Fibroblast of pulmonary artery (primary cell): ENCODE data around the gene PRR3.
A peak's percentile ranks its signal among the peaks of the same experiment; 100 is the strongest.

Experiments used
- DNase-seq: peaks from one replicate; pipeline ENCODE4 v3.0.0-alpha.2; 2010; ENCODE audit warnings: low read depth
- H3K4me3 ChIP-seq: replicated peaks from 2 replicates; pipeline ENCODE4 v1.5.1; 2011; ENCODE audit warnings: low read depth, mild to moderate bottlenecking, control low read depth, low read length, moderate library complexity
- TF ChIP-seq, protein P1 (sequence below): IDR thresholded peaks from 2 replicates; pipeline ENCODE4 v1.5.1; 2011; ENCODE audit warnings: mild to moderate bottlenecking, control low read depth, low read length, inconsistent platforms; ENCODE audit errors: missing control alignments

The PRR3 gene

DNA sequence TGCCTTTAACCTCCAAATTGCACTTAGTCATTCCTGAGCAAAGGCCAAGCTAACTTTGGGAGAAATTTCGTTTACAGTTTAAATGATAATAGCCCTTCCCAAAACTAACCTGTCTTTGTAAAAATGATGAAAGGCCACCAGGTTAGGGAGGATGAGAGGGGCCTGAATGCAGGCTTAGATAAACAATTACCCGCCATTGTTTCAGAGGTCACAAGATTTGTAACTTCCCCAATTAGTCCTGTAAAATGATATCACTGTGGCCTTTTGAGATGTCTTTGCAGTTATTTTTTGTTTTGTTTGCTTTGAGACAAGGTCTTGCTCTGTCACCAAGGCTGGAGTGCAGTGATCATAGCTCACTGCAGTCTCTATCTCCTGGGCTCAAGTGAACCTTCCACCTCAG is 27.1 kb upstream of the PRR3 start:
- DNase-seq: no peak
- no peak overlapping the region for H3K4me3 ChIP-seq
- TF ChIP-seq, protein P1, sequence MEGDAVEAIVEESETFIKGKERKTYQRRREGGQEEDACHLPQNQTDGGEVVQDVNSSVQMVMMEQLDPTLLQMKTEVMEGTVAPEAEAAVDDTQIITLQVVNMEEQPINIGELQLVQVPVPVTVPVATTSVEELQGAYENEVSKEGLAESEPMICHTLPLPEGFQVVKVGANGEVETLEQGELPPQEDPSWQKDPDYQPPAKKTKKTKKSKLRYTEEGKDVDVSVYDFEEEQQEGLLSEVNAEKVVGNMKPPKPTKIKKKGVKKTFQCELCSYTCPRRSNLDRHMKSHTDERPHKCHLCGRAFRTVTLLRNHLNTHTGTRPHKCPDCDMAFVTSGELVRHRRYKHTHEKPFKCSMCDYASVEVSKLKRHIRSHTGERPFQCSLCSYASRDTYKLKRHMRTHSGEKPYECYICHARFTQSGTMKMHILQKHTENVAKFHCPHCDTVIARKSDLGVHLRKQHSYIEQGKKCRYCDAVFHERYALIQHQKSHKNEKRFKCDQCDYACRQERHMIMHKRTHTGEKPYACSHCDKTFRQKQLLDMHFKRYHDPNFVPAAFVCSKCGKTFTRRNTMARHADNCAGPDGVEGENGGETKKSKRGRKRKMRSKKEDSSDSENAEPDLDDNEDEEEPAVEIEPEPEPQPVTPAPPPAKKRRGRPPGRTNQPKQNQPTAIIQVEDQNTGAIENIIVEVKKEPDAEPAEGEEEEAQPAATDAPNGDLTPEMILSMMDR: no peak

DNA sequence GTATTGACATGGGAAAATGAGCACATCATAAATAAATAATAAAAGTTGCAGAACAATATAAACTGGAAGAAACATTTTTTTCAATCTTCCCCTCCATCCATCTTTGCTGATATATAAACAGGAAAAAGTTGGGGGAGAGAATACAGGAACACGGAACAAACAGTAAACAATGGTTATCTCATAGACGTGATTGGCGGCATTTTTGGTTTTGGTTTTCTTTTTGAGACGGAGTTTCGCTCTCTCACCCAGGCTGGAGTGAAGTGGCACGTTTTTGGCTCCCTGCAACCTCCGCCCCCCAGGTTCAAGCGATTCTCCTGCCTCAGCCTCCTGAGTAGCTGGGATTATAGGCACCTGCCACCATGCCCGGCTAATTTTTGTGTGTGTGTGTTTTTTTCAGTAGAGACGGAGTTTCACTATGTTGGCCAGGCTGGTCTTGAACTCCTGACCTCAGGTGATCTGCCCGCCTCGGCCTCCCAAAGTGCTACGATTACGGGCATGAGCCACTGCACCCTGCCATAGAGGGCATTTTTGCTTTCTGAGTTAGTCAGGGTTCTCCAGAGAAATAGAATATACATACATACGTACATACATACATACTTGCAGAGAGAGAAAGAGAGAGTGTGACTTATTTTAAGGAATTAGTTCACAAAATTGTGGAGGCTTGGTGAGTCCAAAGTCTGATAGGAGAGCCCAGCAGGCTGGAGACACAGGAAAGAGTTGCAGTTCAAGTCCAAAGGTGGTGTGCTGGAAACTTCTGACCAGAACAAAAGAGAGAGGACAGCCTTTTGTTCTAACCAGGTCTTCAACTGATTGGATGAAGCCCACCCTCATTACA is 23.4 kb upstream of the PRR3 start:
- DNase-seq: no peak
- H3K4me3 ChIP-seq: no peak overlapping the region
- TF ChIP-seq, protein P1: no peak

DNA sequence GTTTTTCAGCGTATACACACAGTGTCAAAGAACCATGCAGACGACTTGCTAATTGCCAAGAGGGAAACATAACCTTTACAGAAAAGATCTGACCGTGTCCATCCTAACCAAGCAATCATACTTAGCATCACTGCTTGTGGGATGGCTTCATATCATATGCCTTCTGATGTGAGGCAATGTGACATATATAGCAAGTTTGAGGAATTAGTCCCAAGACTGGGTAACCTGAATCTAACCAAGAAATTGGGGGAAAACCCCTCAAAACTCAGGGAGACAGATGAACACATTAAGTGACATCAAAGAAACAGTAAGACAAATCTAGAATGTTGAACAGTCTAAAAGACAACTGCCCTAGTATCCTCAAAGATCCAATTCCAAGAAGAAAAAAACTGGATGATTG is 19.2 kb upstream of the PRR3 start:
- TF ChIP-seq, protein P1: no peak
- H3K4me3 ChIP-seq: no peak overlapping the region
- no peak for DNase-seq

DNA sequence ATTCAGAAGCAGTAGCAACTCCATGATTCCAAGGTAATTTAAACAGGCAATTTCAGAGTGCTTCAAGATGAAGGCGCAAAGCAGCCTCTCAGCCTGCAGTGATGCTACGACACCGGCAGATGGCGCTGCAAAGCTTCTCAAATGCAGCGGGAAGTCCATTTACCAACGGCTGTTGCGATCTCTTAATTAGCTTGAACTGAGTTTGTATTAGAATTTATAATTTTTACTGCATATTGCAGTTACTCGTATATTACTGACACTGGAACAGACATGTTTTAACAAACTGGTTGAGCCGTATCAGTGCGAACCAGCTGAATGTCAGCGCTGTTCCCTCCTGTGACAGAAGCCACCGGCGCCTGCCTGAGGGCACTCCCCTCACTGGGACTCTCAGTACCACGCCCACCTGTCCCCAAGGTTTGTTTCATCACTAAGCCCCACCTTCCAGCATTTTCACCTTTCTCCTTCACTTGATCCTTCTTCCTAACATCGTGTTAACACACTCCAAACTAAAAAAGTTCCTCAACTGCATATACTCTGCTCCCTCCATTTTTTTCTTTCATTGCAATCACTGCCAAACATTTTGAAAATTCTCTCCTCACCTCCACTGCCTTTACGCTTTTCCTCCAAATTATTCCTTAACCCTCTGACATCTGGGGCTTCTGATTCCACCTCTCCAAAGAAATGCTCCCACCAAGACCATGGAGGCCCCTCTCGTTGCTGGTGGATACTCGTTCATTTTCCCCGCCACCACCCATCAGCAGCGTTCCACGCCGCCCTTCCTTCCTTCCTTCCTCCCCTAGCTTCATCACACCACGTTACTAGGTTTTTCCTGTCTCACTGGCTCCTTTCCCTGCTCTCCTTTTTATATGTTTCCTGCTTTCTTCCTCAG is 15.3 kb upstream of the PRR3 start:
- peak overlapping the region; percentile 43 for H3K4me3 ChIP-seq
- peak; percentile 94 for DNase-seq
- TF ChIP-seq, protein P1: peak; percentile 100

DNA sequence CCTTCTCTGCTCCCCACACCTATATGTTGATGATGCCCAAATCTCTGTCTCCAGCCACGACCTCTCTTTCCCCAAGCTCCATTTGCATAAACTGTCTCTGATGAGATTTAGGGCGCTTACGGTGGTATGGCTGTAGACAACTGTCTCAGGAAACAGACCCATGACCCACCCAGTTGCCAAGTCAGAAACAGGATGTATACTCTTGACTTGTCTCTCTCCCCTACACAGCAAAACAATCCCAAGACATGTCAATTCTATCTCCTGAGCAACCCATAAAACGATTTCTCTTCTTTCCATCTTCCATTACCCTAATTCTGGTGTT is 14.7 kb upstream of the PRR3 start:
- no peak overlapping the region for H3K4me3 ChIP-seq
- TF ChIP-seq, protein P1: no peak

DNA sequence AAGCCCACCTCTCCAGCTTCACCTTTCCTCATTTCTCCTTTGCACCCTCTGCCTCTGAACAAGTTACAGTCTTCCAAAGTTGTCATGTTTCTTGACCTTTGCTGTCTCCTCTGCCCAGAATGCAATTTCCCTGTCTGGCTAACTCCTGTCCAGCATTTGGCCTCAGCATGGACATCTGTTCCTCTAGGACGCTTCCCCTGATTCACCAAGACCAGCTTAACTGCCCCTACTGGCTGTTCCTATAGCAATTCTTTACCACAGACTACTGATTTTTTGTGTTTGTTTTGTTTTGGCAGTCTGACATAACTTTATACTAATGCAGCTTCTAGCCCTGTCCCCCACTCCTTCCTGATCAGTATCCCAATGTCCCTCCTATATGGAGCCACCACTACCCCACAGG is 14.2 kb upstream of the PRR3 start:
- DNase-seq: peak; percentile 21
- TF ChIP-seq, protein P1: peak; percentile 12
- H3K4me3 ChIP-seq: no peak overlapping the region

More for the DNA sequence above, 14.7 kb upstream of the PRR3 start:
- DNase-seq: no peak
